LNCaP clone FGC (cell line): ENCODE measurements around the gene CFAP77.
"Not testable (repeated sequence)": the region's sequence is repeated elsewhere in the genome, so short reads cannot be mapped to it uniquely, and the experiment has no call there.

Experiments used
- DNase-seq: peaks from one replicate; pipeline ENCODE4 v3.0.0-alpha.2; 2011; ENCODE audit warnings: low read depth
- H3K4me3 ChIP-seq: 2 replicates; pipeline ENCODE4 v1.5.1; 2011; ENCODE audit warnings: mild to moderate bottlenecking, low read depth, low read length, control low read depth
- TF ChIP-seq, protein P1 (sequence below): IDR thresholded peaks from 2 replicates; pipeline ENCODE4 v1.5.1; 2012; ENCODE audit warnings: mild to moderate bottlenecking; ENCODE audit not compliant: control insufficient read depth, insufficient read depth; ENCODE audit errors: extremely low read depth

The CFAP77 gene

DNA sequence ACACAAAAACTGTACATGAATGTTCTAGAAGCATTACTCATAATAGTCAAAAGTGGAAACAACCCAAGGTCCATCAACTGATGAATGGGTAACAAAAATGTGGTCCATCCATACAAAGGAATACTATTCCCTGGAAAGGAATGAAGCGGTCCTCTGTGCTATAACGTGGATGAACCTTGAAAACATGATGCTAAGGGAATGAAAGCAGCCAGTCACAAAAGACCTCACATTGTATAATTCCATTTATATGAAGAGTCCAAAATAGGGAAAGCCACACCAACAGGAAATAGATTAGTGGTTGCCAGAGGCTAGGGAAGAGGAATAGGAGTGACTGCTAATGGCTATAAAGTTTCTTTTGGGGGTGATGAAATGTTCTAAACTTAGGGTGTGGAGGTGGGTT is 149.7 kb downstream of the CFAP77 start:
- H3K4me3 ChIP-seq = no peak overlapping the region
- TF ChIP-seq, protein P1, sequence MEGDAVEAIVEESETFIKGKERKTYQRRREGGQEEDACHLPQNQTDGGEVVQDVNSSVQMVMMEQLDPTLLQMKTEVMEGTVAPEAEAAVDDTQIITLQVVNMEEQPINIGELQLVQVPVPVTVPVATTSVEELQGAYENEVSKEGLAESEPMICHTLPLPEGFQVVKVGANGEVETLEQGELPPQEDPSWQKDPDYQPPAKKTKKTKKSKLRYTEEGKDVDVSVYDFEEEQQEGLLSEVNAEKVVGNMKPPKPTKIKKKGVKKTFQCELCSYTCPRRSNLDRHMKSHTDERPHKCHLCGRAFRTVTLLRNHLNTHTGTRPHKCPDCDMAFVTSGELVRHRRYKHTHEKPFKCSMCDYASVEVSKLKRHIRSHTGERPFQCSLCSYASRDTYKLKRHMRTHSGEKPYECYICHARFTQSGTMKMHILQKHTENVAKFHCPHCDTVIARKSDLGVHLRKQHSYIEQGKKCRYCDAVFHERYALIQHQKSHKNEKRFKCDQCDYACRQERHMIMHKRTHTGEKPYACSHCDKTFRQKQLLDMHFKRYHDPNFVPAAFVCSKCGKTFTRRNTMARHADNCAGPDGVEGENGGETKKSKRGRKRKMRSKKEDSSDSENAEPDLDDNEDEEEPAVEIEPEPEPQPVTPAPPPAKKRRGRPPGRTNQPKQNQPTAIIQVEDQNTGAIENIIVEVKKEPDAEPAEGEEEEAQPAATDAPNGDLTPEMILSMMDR = no peak
- DNase-seq = no peak

DNA sequence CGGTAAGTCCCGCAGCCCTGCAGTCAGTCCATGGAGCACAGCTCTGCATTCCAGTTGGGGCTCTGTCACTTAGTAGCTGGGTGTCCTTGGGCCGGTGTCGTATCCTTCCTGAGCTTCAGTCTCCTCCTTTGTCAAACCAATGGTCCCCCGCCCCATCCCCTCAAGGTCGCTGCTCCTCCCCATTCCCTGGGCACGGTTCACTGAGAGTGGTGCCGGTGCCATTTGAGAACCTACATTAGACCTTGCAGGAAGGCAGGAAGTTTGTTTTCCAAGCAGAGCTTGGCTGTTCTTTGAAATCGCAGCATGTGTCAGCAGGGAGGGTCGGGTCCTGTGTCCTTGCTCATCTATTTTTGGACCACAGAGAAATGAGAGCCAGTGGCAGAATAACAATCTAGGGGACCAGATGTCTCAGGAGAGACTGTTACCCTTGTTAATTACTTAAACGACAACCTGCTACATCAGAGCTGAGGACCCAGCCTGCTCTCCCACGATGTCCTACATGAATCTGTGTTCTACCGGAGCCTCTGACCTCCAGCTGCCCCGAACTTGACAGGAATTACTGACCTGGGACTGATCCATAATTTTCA is 150.7 kb downstream of the CFAP77 start:
- no peak overlapping the region for H3K4me3 ChIP-seq
- no peak for DNase-seq
- TF ChIP-seq, protein P1 = no peak

DNA sequence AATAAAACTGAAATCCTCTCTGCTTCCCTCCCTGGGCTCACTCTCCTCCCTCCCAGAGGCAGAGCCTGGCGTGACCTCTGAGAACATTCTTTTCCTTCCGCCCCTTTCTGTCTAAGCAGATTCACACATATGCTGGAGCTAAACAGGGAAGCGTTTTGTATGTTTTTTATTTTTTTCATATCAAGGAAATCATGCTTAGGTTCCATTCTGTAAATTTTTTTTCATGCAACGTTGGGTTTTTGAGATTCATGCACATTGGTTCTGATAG is 152.2 kb downstream of the CFAP77 start:
- TF ChIP-seq, protein P1 = no peak
- DNase-seq = no peak
- no peak overlapping the region for H3K4me3 ChIP-seq

DNA sequence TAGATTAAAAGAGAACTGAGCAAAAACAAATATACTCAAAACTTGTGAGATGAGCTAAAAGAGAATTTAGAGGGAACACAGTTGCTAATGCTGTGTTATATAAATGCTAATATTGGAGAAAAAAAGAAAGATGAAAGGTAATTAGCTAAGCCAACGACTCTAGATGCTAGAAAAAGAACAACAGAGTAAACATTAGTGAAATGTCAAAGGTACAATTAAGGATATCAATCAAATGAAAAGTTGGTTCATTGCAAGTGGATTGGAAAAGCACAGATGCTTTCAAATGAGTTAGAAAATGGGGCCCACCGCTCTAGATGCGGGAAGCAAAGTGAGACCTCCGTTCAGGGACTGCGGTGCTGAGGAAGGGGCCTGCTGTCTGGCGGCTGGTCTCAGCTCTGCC is 154.5 kb downstream of the CFAP77 start:
- no peak for DNase-seq
- TF ChIP-seq, protein P1 = no peak
- no peak overlapping the region for H3K4me3 ChIP-seq

DNA sequence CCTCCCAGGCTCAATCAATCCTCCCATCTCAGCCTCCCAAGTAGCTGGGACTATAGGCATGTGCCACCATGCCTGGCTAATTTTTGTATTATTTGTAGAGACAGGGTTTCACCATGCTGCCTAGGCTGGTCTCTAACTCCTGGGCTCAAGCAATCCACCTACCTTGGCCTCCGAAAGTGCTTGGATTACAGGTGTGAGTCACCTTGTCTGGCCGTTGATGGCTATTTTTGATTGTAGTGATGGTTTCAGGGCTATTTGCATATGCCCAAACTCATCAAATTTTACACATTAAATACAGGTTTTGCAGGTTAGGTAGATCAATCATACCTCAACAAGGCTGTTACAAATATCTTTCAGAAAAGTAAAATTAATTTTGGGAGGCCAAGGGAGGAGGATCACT is 158.8 kb downstream of the CFAP77 start:
- not testable (repeated sequence) for DNase-seq, H3K4me3 ChIP-seq

DNA sequence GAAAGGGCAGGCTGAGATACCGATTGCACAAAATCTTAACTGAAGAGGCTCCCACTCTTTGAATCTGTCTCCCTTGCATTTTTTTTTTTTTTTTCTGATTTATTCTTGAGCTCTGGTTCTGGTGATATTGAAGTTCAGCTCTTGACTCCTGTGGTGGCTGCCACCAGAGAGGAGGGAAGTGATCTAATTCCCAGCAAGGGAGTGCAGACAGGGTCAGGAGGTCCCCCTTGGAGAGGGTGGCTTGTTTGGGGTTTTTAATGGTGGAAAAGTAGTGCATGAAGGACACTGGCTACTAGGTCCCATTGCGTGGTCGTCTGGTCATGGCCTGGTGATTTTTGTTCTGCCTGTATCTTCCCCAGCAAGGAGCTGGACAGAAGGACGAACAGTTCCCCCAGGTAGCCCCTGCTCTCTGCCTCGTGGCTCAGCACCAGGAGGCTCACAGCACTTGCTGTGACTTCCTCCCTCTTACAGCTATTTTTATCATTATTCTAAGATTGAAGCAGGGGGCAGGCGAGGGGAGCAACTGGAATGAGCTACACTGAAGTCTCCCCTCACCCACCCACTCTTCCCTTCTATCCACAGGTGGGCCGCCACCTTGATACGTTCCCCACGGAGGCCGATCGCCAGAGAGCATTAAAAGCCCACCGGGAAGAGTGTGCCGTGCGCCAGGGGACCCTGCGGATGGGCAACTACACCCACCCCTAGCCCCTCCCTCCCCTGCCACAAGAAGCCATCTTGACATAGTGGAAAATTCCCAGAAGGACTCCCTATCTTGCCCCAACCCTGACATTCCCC is 162.0 kb downstream of the CFAP77 start:
- TF ChIP-seq, protein P1 = no peak
- H3K4me3 ChIP-seq = no peak overlapping the region
- DNase-seq = no peak

DNA sequence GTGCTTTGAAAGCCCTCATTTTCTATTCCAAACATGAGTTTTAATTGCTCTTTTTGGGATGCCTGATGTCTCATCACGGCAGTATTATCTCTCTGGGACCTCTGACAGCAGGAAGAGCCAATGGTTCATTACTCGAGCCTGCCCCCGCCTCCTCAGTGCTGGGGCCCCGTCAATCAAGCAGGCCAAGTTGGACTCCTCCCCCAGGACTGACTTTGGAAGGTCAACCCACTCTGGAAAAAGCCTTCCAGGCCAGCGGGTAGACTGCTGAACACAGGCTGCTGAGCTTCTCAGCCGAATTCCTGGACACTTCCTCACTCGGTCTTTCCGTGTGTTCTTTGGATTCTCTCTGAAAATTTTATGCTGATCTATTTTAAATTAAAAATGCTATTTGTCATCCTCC is 162.9 kb downstream of the CFAP77 start:
- H3K4me3 ChIP-seq = no peak overlapping the region
- no peak for DNase-seq
- TF ChIP-seq, protein P1 = no peak
